Tibial nerve (tissue), 4 donors: Measurements from ENCODE around the gene ADRM1. TPM values are rescaled to one million over a fixed set of nuclear protein-coding genes. Genes with fewer than 3 reads are reported as not detected.

Source experiments
- DNase-seq, 2 donors: peaks; one replicate each; pipeline ENCODE4 v3.0.0-alpha.2; 2019; ENCODE audit warnings: low spot score in 2 of 2
- H3K27ac ChIP-seq, 4 donors: fragments of 200-600 bp; sonication (generic) in 3 of 4; one replicate each; pipeline ENCODE4 v1.5.1; 2017 to 2019; ENCODE audit warnings: mild to moderate bottlenecking in 1 of 4
- H3K27me3 ChIP-seq, 2 donors: fragments of 200-600 bp; sonication (generic) in 1 of 2; one replicate each; pipeline versions ENCODE4 v1.5.1 to v1.6.0; 2017 to 2019
- H3K36me3 ChIP-seq, 3 donors: fragments of 200-600 bp; sonication (generic); one replicate each; pipeline ENCODE4 v1.5.1; 2018 to 2019
- H3K4me1 ChIP-seq, 4 donors: fragments of 200-600 bp; sonication (generic) in 3 of 4; one replicate each; pipeline ENCODE4 v1.5.1; 2017 to 2019
- H3K4me3 ChIP-seq, 4 donors: fragments of 200-600 bp; sonication (generic) in 3 of 4; one replicate each; pipeline ENCODE4 v1.5.1; 2017 to 2019; ENCODE audit warnings: mild to moderate bottlenecking in 1 of 4, moderate library complexity in 1 of 4
- H3K9me3 ChIP-seq, 4 donors: fragments of 200-600 bp; sonication (generic) in 3 of 4; one replicate each; pipeline ENCODE4 v1.5.1; 2017 to 2019
- CTCF ChIP-seq, 5 experiments: fragments of 200-600 bp in 3 of 5; fragments of 450-650 bp in 2 of 5; sonication (generic) in 3 of 5; IDR thresholded peaks; one replicate each; pipeline ENCODE4 v1.5.1; 2016 to 2019; ENCODE audit warnings: antibody characterized with exemption in 5 of 5, mild to moderate bottlenecking in 3 of 5, moderate library complexity in 2 of 5
- EP300 ChIP-seq, 2 donors: sonication (generic); formaldehyde crosslinking; IDR thresholded peaks; one replicate each; pipeline ENCODE4 v1.6.1; 2017; ENCODE audit warnings: antibody characterized with exemption in 2 of 2, mild to moderate bottlenecking in 1 of 2
- POLR2A ChIP-seq, 2 donors: fragments of 450-650 bp; IDR thresholded peaks; one replicate each; pipeline ENCODE4 v1.6.1; 2017; ENCODE audit warnings: antibody characterized with exemption in 2 of 2, mild to moderate bottlenecking in 2 of 2, moderate library complexity in 2 of 2
- WGBS, 2 donors: methylation state at CpG; one replicate each; pipeline ENCODE4 v1.1.5; 2018; 5-methylcytosine and 5-hydroxymethylcytosine counted together
- total RNA-seq, 4 donors: library from RNA; depleted of rRNA; stranded (reverse); fragments of >200 nt; gene quantifications; one replicate each; pipeline ENCODE4 v1.1.0, GENCODE V29; 2016

Gene ADRM1
- total RNA-seq, 4 donors from 2014 or later: 111 to 132 (median 129) TPM

GRCh38 chr20:62319346-62319909, 16.6 kb downstream of the ADRM1 start:
- TF ChIP-seq CTCF (IDR thresholded peaks at IDR 0.05) (no peak), POLR2A (IDR thresholded peaks at IDR 0.05) (no peak), EP300 (IDR thresholded peaks at IDR 0.05) (no peak)
- H3K9me3 ChIP-seq: no peaks in the 10 kb centered on the region
- H3K27ac ChIP-seq: peak overlapping the region in 1 of 4 donors; percentile 24
- H3K4me3 ChIP-seq: no peak overlapping the region
- no peaks in the 10 kb centered on the region for H3K4me1 ChIP-seq
- 76 to 83% methylated on average over 29 of the region's 29 CpGs for WGBS, 2 donors
- peaks cover 0 to 85% (median 0%) of the 10 kb centered on the region in 3 donors for H3K36me3 ChIP-seq
- no peaks in the 10 kb centered on the region for H3K27me3 ChIP-seq
- DNase-seq: no peak

GRCh38 chr20:62320581-62321354, 18.0 kb downstream of the ADRM1 start:
- Histone ChIP-seq H3K27ac (peak overlapping the region in 1 of 4 donors; percentile 40), H3K9me3 (no peaks in the 10 kb centered on the region), H3K27me3 (no peaks in the 10 kb centered on the region), H3K4me1 (no peaks in the 10 kb centered on the region), H3K36me3 (peaks cover 0 to 85% (median 0%) of the 10 kb centered on the region in 3 donors), H3K4me3 (no peak overlapping the region)
- no peak for DNase-seq
- 81 to 85% methylated on average over 18 to 20 of the region's 22 CpGs for WGBS, 2 donors
- TF ChIP-seq EP300 (IDR thresholded peaks at IDR 0.05) (no peak), POLR2A (IDR thresholded peaks at IDR 0.05) (no peak), CTCF (IDR thresholded peaks at IDR 0.05) (no peak)

GRCh38 chr20:62321521-62321948, 18.7 kb downstream of the ADRM1 start:
- TF ChIP-seq EP300 (IDR thresholded peaks at IDR 0.05) (no peak), CTCF (IDR thresholded peaks at IDR 0.05) (no peak), POLR2A (IDR thresholded peaks at IDR 0.05) (no peak)
- no peak overlapping the region for H3K4me3 ChIP-seq
- H3K9me3 ChIP-seq: no peaks in the 10 kb centered on the region
- WGBS, 2 donors: 86 to 93% methylated on average over 7 of the region's 7 CpGs
- peaks cover 0 to 85% (median 0%) of the 10 kb centered on the region in 3 donors for H3K36me3 ChIP-seq
- no peaks in the 10 kb centered on the region for H3K27me3 ChIP-seq
- H3K4me1 ChIP-seq: no peaks in the 10 kb centered on the region
- H3K27ac ChIP-seq: no peak overlapping the region
- DNase-seq: no peak

- Histone ChIP-seq H3K9me3 (no peaks in the 10 kb centered on the region), H3K4me3 (no peak overlapping the region), H3K27me3 (no peaks in the 10 kb centered on the region), H3K36me3 (peaks cover 0 to 85% (median 0%) of the 10 kb centered on the region in 3 donors), H3K4me1 (no peaks in the 10 kb centered on the region), H3K27ac (no peak overlapping the region)
- 93 to 96% methylated on average over 8 to 14 of the region's 16 CpGs for WGBS, 2 donors
- no peak for DNase-seq
- TF ChIP-seq EP300 (IDR thresholded peaks at IDR 0.05) (no peak), CTCF (IDR thresholded peaks at IDR 0.05) (no peak), POLR2A (IDR thresholded peaks at IDR 0.05) (no peak)
These were observed 19.2 kb downstream of the ADRM1 start for GRCh38 chr20:62321975-62322374.

- Histone ChIP-seq H3K27me3 (no peaks in the 10 kb centered on the region), H3K4me3 (no peak overlapping the region), H3K27ac (no peak overlapping the region), H3K9me3 (no peaks in the 10 kb centered on the region), H3K4me1 (no peaks in the 10 kb centered on the region), H3K36me3 (peaks cover 0 to 85% (median 0%) of the 10 kb centered on the region in 3 donors)
- TF ChIP-seq CTCF (IDR thresholded peaks at IDR 0.05): no peak
- TF ChIP-seq POLR2A (IDR thresholded peaks at IDR 0.05): no peak
- no peak for TF ChIP-seq EP300 (IDR thresholded peaks at IDR 0.05)
- DNase-seq: no peak
- WGBS, 2 donors: 88 to 92% methylated on average over 16 of the region's 16 CpGs
These were observed 19.8 kb downstream of the ADRM1 start for GRCh38 chr20:62322492-62323041.
